ENCODE measurements around the gene SLC35A5.
A peak's percentile ranks its signal among the peaks of the same experiment; 100 is the strongest.

Gene SLC35A5

DNA sequence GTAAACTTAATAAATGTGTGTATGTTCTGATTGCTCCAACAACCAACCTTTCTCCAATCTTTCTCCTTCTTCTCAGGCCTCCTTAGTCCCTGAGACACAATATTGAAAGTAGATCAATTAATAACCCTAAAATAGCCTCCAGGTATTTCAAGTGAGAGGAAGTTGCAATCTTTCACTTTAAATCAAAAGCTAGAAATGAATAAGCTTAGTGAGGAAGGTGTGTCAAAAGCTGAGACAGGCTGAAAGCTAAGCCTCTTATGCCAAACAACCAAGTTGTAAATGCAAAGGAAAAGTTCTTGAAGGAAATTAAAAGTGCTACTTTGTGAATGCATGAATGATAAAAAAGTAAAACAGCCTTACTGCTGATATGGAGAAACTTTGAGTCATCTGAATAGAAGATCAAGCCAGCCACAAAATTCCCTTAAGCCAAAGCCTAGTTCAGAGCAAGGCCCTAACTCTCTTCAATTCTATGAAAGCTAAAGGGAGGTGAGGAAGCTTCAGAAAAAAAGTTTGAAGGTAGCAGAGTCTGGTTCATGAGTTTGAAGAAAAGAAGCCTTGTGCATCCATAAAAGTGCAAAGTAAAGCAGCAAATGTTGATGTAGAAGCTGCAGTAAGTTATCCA is 40.5 kb downstream of the SLC35A5 start:
- DNase-seq: no peak
- H3K79me2 ChIP-seq (ENCODE audit: low read length): no peaks in the 10 kb centered on the region
- peaks cover 16% of the 10 kb centered on the region for H3K27me3 ChIP-seq (replicated peaks; ENCODE audit: insufficient read depth, low read length)
- no peak for TF ChIP-seq EZH2phosphoT487 (IDR thresholded peaks at IDR 0.05; ENCODE audit: low read length)
- TF ChIP-seq EZH2 (optimal IDR thresholded peaks at IDR 0.05; ENCODE audit: low read depth, low read length): no peak
- TF ChIP-seq, protein P1, sequence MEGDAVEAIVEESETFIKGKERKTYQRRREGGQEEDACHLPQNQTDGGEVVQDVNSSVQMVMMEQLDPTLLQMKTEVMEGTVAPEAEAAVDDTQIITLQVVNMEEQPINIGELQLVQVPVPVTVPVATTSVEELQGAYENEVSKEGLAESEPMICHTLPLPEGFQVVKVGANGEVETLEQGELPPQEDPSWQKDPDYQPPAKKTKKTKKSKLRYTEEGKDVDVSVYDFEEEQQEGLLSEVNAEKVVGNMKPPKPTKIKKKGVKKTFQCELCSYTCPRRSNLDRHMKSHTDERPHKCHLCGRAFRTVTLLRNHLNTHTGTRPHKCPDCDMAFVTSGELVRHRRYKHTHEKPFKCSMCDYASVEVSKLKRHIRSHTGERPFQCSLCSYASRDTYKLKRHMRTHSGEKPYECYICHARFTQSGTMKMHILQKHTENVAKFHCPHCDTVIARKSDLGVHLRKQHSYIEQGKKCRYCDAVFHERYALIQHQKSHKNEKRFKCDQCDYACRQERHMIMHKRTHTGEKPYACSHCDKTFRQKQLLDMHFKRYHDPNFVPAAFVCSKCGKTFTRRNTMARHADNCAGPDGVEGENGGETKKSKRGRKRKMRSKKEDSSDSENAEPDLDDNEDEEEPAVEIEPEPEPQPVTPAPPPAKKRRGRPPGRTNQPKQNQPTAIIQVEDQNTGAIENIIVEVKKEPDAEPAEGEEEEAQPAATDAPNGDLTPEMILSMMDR (IDR thresholded peaks at IDR 0.05; ENCODE audit: low read length): no peak
- peaks cover 7% of the 10 kb centered on the region for H3K4me1 ChIP-seq (ENCODE audit: low read length)
- H3K4me3 ChIP-seq (ENCODE audit: low read length): no peak overlapping the region
- H3K27ac ChIP-seq (ENCODE audit: low read length): no peak overlapping the region
- H3F3A ChIP-seq (ENCODE audit: insufficient read depth, low read length): no peaks in the 10 kb centered on the region; the same call in 1 of the 2 replicates
- no peaks in the 10 kb centered on the region for H4K20me1 ChIP-seq (ENCODE audit: insufficient read depth, low read length)
- no peak overlapping the region for H3K4me2 ChIP-seq (ENCODE audit: low read depth, low read length)
- H3K9ac ChIP-seq (ENCODE audit: low read length): no peak overlapping the region
- no peaks in the 10 kb centered on the region for H3K9me2 ChIP-seq (replicated peaks; ENCODE audit: insufficient read depth, low read length)
- H2AFZ ChIP-seq (ENCODE audit: low read length): no peak overlapping the region
- H3K9me3 ChIP-seq (replicated peaks; ENCODE audit: insufficient read depth, low read length): no peaks in the 10 kb centered on the region
- no peaks in the 10 kb centered on the region for H3K36me3 ChIP-seq (replicated peaks; ENCODE audit: insufficient read depth, low read length)

DNA sequence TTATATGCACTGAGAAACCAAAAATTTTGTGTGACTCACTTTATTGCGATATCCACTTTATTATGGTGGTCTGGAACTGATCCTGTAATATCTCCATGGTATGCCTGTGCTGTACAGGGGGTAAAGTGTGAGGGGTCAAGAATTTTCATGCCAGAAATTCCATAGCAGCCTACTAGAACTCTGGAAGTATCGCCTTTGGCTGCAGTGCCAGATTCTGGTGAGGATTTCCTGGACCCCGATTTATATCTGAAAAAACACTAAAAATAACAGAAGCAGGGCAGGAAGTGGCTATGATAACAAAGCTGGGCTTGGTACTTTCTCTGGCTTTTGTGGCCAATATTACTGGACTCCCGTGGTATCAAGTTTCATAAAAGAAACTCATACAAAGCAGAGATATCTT is 42.7 kb downstream of the SLC35A5 start:
- peaks cover 25% of the 10 kb centered on the region for H3K27me3 ChIP-seq (replicated peaks; ENCODE audit: insufficient read depth, low read length)
- H3K27ac ChIP-seq (ENCODE audit: low read length): no peak overlapping the region
- H3F3A ChIP-seq (ENCODE audit: insufficient read depth, low read length): no peaks in the 10 kb centered on the region; the same call in 1 of the 2 replicates
- H3K9ac ChIP-seq (ENCODE audit: low read length): no peak overlapping the region
- TF ChIP-seq EZH2 (optimal IDR thresholded peaks at IDR 0.05; ENCODE audit: low read depth, low read length) (no peak), EZH2phosphoT487 (IDR thresholded peaks at IDR 0.05; ENCODE audit: low read length) (no peak)
- TF ChIP-seq, protein P1 (IDR thresholded peaks at IDR 0.05; ENCODE audit: low read length): no peak
- peak; percentile 62 for DNase-seq
- no peak overlapping the region for H3K4me3 ChIP-seq (ENCODE audit: low read length)
- H3K36me3 ChIP-seq (replicated peaks; ENCODE audit: insufficient read depth, low read length): no peaks in the 10 kb centered on the region
- H3K9me2 ChIP-seq (replicated peaks; ENCODE audit: insufficient read depth, low read length): no peaks in the 10 kb centered on the region
- no peaks in the 10 kb centered on the region for H3K9me3 ChIP-seq (replicated peaks; ENCODE audit: insufficient read depth, low read length)
- H3K79me2 ChIP-seq (ENCODE audit: low read length): no peaks in the 10 kb centered on the region
- H2AFZ ChIP-seq (ENCODE audit: low read length): no peak overlapping the region
- H4K20me1 ChIP-seq (ENCODE audit: insufficient read depth, low read length): no peaks in the 10 kb centered on the region
- H3K4me1 ChIP-seq (ENCODE audit: low read length): peaks cover 7% of the 10 kb centered on the region
- H3K4me2 ChIP-seq (ENCODE audit: low read depth, low read length): peak overlapping the region; percentile 27

DNA sequence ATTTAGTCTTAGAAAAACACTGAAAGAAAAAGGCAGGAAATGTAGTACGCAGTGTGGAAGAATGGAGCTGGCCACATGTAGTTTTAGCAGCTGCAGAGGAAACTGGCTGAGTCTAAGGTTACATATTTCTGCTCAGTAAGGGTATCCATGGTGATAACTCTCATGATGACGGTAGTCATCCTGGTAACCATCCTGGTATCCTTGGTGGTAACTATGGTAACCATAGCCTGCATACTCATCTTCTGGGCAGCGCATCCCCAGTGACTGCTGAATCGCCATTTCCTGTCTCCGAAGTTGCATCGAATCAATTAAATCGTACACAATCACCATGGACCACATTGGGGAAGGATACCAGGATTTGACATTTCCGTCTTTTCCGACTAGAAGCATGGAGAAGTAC is 43.4 kb downstream of the SLC35A5 start:
- no peaks in the 10 kb centered on the region for H4K20me1 ChIP-seq (ENCODE audit: insufficient read depth, low read length)
- H3K79me2 ChIP-seq (ENCODE audit: low read length): no peaks in the 10 kb centered on the region
- no peaks in the 10 kb centered on the region for H3K9me2 ChIP-seq (replicated peaks; ENCODE audit: insufficient read depth, low read length)
- no peaks in the 10 kb centered on the region for H3K36me3 ChIP-seq (replicated peaks; ENCODE audit: insufficient read depth, low read length)
- H3K9me3 ChIP-seq (replicated peaks; ENCODE audit: insufficient read depth, low read length): no peaks in the 10 kb centered on the region
- no peak for DNase-seq
- H2AFZ ChIP-seq (ENCODE audit: low read length): no peak overlapping the region
- peaks cover 7% of the 10 kb centered on the region for H3K4me1 ChIP-seq (ENCODE audit: low read length)
- H3F3A ChIP-seq (ENCODE audit: insufficient read depth, low read length): no peaks in the 10 kb centered on the region; the same call in 1 of the 2 replicates
- no peak overlapping the region for H3K4me2 ChIP-seq (ENCODE audit: low read depth, low read length)
- no peak overlapping the region for H3K27ac ChIP-seq (ENCODE audit: low read length)
- H3K4me3 ChIP-seq (ENCODE audit: low read length): no peak overlapping the region
- no peak overlapping the region for H3K9ac ChIP-seq (ENCODE audit: low read length)
- TF ChIP-seq EZH2 (optimal IDR thresholded peaks at IDR 0.05; ENCODE audit: low read depth, low read length) (no peak), EZH2phosphoT487 (IDR thresholded peaks at IDR 0.05; ENCODE audit: low read length) (no peak)
- TF ChIP-seq, protein P1 (IDR thresholded peaks at IDR 0.05; ENCODE audit: low read length): no peak
- peaks cover 25% of the 10 kb centered on the region for H3K27me3 ChIP-seq (replicated peaks; ENCODE audit: insufficient read depth, low read length)
